ENCODE measurements around the gene GCKR.
A peak's percentile ranks its signal among the peaks of the same experiment; 100 is the strongest.

Gene GCKR

GRCh38 chr2:27496357-27497287 lies at the start of gene GCKR:
GCKR (plus strand) TSS chr2:27496839; CDS start chr2:27496905, 66 bp downstream.
- Histone ChIP-seq H3K4me3 (ENCODE audit: low read depth, low read length) (peak within 1 kb of the TSS; percentile 77), H3K9ac (ENCODE audit: low read depth, low read length) (no peak within 1 kb of the TSS), H3K36me3 (ENCODE audit: control insufficient read depth, insufficient read depth, low read length) (no peaks in the 10 kb centered on the region), H3K9me3 (ENCODE audit: control insufficient read depth, insufficient read depth, low read length) (no peaks in the 10 kb centered on the region), H3K27me3 (ENCODE audit: control insufficient read depth, insufficient read depth, low read length) (peaks cover 33% of the 10 kb centered on the region), H3K4me1 (ENCODE audit: control insufficient read depth, insufficient read depth, low read length) (peaks cover 8% of the 10 kb centered on the region)

GRCh38 chr2:27448381-27448780 lies 48.3 kb upstream of the GCKR start:
- Histone ChIP-seq H3K9me3 (ENCODE audit: control insufficient read depth, insufficient read depth, low read length) (no peaks in the 10 kb centered on the region), H3K36me3 (ENCODE audit: control insufficient read depth, insufficient read depth, low read length) (peaks cover 11% of the 10 kb centered on the region), H3K4me1 (ENCODE audit: control insufficient read depth, insufficient read depth, low read length) (no peaks in the 10 kb centered on the region), H3K27me3 (ENCODE audit: control insufficient read depth, insufficient read depth, low read length) (no peaks in the 10 kb centered on the region), H3K4me3 (ENCODE audit: low read depth, low read length) (no peak overlapping the region), H3K9ac (ENCODE audit: low read depth, low read length) (no peak overlapping the region)

GRCh38 chr2:27451095-27451494 lies 45.5 kb upstream of the GCKR start:
- peaks cover 11% of the 10 kb centered on the region for H3K36me3 ChIP-seq (ENCODE audit: control insufficient read depth, insufficient read depth, low read length)
- H3K4me3 ChIP-seq (ENCODE audit: low read depth, low read length), result no peak overlapping the region
- H3K27me3 ChIP-seq (ENCODE audit: control insufficient read depth, insufficient read depth, low read length), result no peaks in the 10 kb centered on the region
- H3K9ac ChIP-seq (ENCODE audit: low read depth, low read length), result no peak overlapping the region
- H3K9me3 ChIP-seq (ENCODE audit: control insufficient read depth, insufficient read depth, low read length), result no peaks in the 10 kb centered on the region
- no peaks in the 10 kb centered on the region for H3K4me1 ChIP-seq (ENCODE audit: control insufficient read depth, insufficient read depth, low read length)

- no peak overlapping the region for H3K9ac ChIP-seq (ENCODE audit: low read depth, low read length)
- H3K36me3 ChIP-seq (ENCODE audit: control insufficient read depth, insufficient read depth, low read length), result peaks cover 14% of the 10 kb centered on the region
- H3K4me3 ChIP-seq (ENCODE audit: low read depth, low read length), result no peak overlapping the region
Observed at GRCh38 chr2:27453968-27454367, 42.7 kb upstream of the GCKR start.

GRCh38 chr2:27461118-27461517 lies 35.5 kb upstream of the GCKR start:
- Histone ChIP-seq H3K9ac (ENCODE audit: low read depth, low read length) (no peak overlapping the region), H3K4me3 (ENCODE audit: low read depth, low read length) (no peak overlapping the region), H3K4me1 (ENCODE audit: control insufficient read depth, insufficient read depth, low read length) (peaks cover 5% of the 10 kb centered on the region), H3K27me3 (ENCODE audit: control insufficient read depth, insufficient read depth, low read length) (no peaks in the 10 kb centered on the region), H3K36me3 (ENCODE audit: control insufficient read depth, insufficient read depth, low read length) (peaks cover 10% of the 10 kb centered on the region), H3K9me3 (ENCODE audit: control insufficient read depth, insufficient read depth, low read length) (no peaks in the 10 kb centered on the region)

More at GRCh38 chr2:27453968-27454367, 42.7 kb upstream of the GCKR start:
- H3K4me1 ChIP-seq (ENCODE audit: control insufficient read depth, insufficient read depth, low read length), result no peaks in the 10 kb centered on the region
- no peaks in the 10 kb centered on the region for H3K27me3 ChIP-seq (ENCODE audit: control insufficient read depth, insufficient read depth, low read length)
- no peaks in the 10 kb centered on the region for H3K9me3 ChIP-seq (ENCODE audit: control insufficient read depth, insufficient read depth, low read length)

GRCh38 chr2:27464443-27464842 lies 32.2 kb upstream of the GCKR start:
- Histone ChIP-seq H3K27me3 (ENCODE audit: control insufficient read depth, insufficient read depth, low read length) (no peaks in the 10 kb centered on the region), H3K9ac (ENCODE audit: low read depth, low read length) (no peak overlapping the region), H3K4me1 (ENCODE audit: control insufficient read depth, insufficient read depth, low read length) (peaks cover 4% of the 10 kb centered on the region), H3K36me3 (ENCODE audit: control insufficient read depth, insufficient read depth, low read length) (no peaks in the 10 kb centered on the region), H3K4me3 (ENCODE audit: low read depth, low read length) (no peak overlapping the region), H3K9me3 (ENCODE audit: control insufficient read depth, insufficient read depth, low read length) (no peaks in the 10 kb centered on the region)

- H3K9me3 ChIP-seq (ENCODE audit: control insufficient read depth, insufficient read depth, low read length), result no peaks in the 10 kb centered on the region
- no peak overlapping the region for H3K4me3 ChIP-seq (ENCODE audit: low read depth, low read length)
- no peaks in the 10 kb centered on the region for H3K27me3 ChIP-seq (ENCODE audit: control insufficient read depth, insufficient read depth, low read length)
- peaks cover 3% of the 10 kb centered on the region for H3K36me3 ChIP-seq (ENCODE audit: control insufficient read depth, insufficient read depth, low read length)
- no peak overlapping the region for H3K9ac ChIP-seq (ENCODE audit: low read depth, low read length)
- no peaks in the 10 kb centered on the region for H3K4me1 ChIP-seq (ENCODE audit: control insufficient read depth, insufficient read depth, low read length)
Observed at GRCh38 chr2:27471961-27472360, 24.7 kb upstream of the GCKR start.

- Histone ChIP-seq H3K4me1 (ENCODE audit: control insufficient read depth, insufficient read depth, low read length) (peaks cover 3% of the 10 kb centered on the region), H3K27me3 (ENCODE audit: control insufficient read depth, insufficient read depth, low read length) (no peaks in the 10 kb centered on the region), H3K4me3 (ENCODE audit: low read depth, low read length) (no peak overlapping the region), H3K9me3 (ENCODE audit: control insufficient read depth, insufficient read depth, low read length) (no peaks in the 10 kb centered on the region), H3K9ac (ENCODE audit: low read depth, low read length) (no peak overlapping the region), H3K36me3 (ENCODE audit: control insufficient read depth, insufficient read depth, low read length) (no peaks in the 10 kb centered on the region)
Observed at GRCh38 chr2:27485496-27485895, 11.1 kb upstream of the GCKR start.

- H3K9me3 ChIP-seq (ENCODE audit: control insufficient read depth, insufficient read depth, low read length), result no peaks in the 10 kb centered on the region
- no peaks in the 10 kb centered on the region for H3K36me3 ChIP-seq (ENCODE audit: control insufficient read depth, insufficient read depth, low read length)
- H3K4me3 ChIP-seq (ENCODE audit: low read depth, low read length), result peak overlapping the region; percentile 90
- peaks cover 5% of the 10 kb centered on the region for H3K4me1 ChIP-seq (ENCODE audit: control insufficient read depth, insufficient read depth, low read length)
- no peak overlapping the region for H3K9ac ChIP-seq (ENCODE audit: low read depth, low read length)
- H3K27me3 ChIP-seq (ENCODE audit: control insufficient read depth, insufficient read depth, low read length), result peaks cover 7% of the 10 kb centered on the region
Observed at GRCh38 chr2:27489118-27489497, 7.5 kb upstream of the GCKR start.

GRCh38 chr2:27489498-27490397 lies 6.9 kb upstream of the GCKR start, which contains the start of gene IFT172:
IFT172 (minus strand) TSS chr2:27489743; CDS start chr2:27489653, 90 bp downstream.
- Histone ChIP-seq H3K9me3 (ENCODE audit: control insufficient read depth, insufficient read depth, low read length) (no peaks in the 10 kb centered on the region), H3K27me3 (ENCODE audit: control insufficient read depth, insufficient read depth, low read length) (peaks cover 13% of the 10 kb centered on the region), H3K4me3 (ENCODE audit: low read depth, low read length) (peak within 1 kb of the TSS; percentile 90), H3K9ac (ENCODE audit: low read depth, low read length) (peak within 1 kb of the TSS; percentile 5), H3K36me3 (ENCODE audit: control insufficient read depth, insufficient read depth, low read length) (no peaks in the 10 kb centered on the region), H3K4me1 (ENCODE audit: control insufficient read depth, insufficient read depth, low read length) (peaks cover 7% of the 10 kb centered on the region)

- Histone ChIP-seq H3K9ac (ENCODE audit: low read depth, low read length) (no peak overlapping the region), H3K4me3 (ENCODE audit: low read depth, low read length) (no peak overlapping the region), H3K4me1 (ENCODE audit: control insufficient read depth, insufficient read depth, low read length) (peaks cover 11% of the 10 kb centered on the region), H3K36me3 (ENCODE audit: control insufficient read depth, insufficient read depth, low read length) (no peaks in the 10 kb centered on the region), H3K27me3 (ENCODE audit: control insufficient read depth, insufficient read depth, low read length) (peaks cover 31% of the 10 kb centered on the region), H3K9me3 (ENCODE audit: control insufficient read depth, insufficient read depth, low read length) (no peaks in the 10 kb centered on the region)
Observed at GRCh38 chr2:27492557-27492956, 4.1 kb upstream of the GCKR start.

Measured in iPS-15b (cell line).